H9 (cell line): ENCODE measurements around the gene NID1. TPM values are rescaled to one million over a fixed set of nuclear protein-coding genes. Genes with fewer than 3 reads are reported as not detected.
A peak's percentile ranks its signal among the peaks of the same experiment; 100 is the strongest.

Experiments used
- DNase-seq: peaks from one replicate; pipeline ENCODE4 v3.0.0-alpha.2; 2017
- H2AFZ ChIP-seq: one replicate; pipeline ENCODE4 v1.6.1; 2013; ENCODE audit warnings: mild to moderate bottlenecking, low read length, control low read depth, moderate library complexity
- H2AK5ac ChIP-seq: 2 replicates; pipeline ENCODE4 v1.6.1; 2013; ENCODE audit warnings: low read length, control low read depth, mixed read lengths; ENCODE audit not compliant: insufficient read length
- H2BK120ac ChIP-seq: one replicate; pipeline ENCODE4 v1.6.1; 2013; ENCODE audit warnings: low read depth, mild to moderate bottlenecking, low read length, control low read depth, inconsistent platforms; ENCODE audit not compliant: poor library complexity, severe bottlenecking
- H2BK12ac ChIP-seq: 2 replicates; pipeline ENCODE4 v1.6.1; 2013; ENCODE audit warnings: low read length, control low read depth, mixed read lengths, low read depth; ENCODE audit not compliant: insufficient read length
- H2BK15ac ChIP-seq: 2 replicates; pipeline ENCODE4 v1.6.1; 2013; ENCODE audit warnings: low read depth, low read length, control low read depth
- H2BK20ac ChIP-seq: one replicate; pipeline ENCODE4 v1.6.1; 2013; ENCODE audit warnings: low read depth, mild to moderate bottlenecking, low read length, control low read depth, inconsistent platforms; ENCODE audit not compliant: poor library complexity, severe bottlenecking
- H2BK5ac ChIP-seq: 2 replicates; pipeline ENCODE4 v1.6.1; 2013; ENCODE audit warnings: low read length, control low read depth, mixed read lengths; ENCODE audit not compliant: insufficient read length
- H3K14ac ChIP-seq: 2 replicates; pipeline ENCODE4 v1.6.1; 2013; ENCODE audit warnings: low read length, control low read depth; ENCODE audit not compliant: insufficient read depth
- H3K18ac ChIP-seq: 2 replicates; pipeline ENCODE4 v1.6.1; 2013; ENCODE audit warnings: low read depth, mild to moderate bottlenecking, mixed read lengths, low read length, control low read depth; ENCODE audit not compliant: insufficient read length
- H3K23ac ChIP-seq: 2 replicates; pipeline ENCODE4 v1.6.1; 2013; ENCODE audit warnings: low read length, control low read depth, mixed read lengths, low read depth; ENCODE audit not compliant: insufficient read length
- H3K23me2 ChIP-seq: 2 replicates; pipeline ENCODE4 v1.6.1; 2013; ENCODE audit warnings: low read depth, mild to moderate bottlenecking, mixed read lengths, low read length, control low read depth; ENCODE audit not compliant: insufficient read length, poor library complexity, severe bottlenecking
- H3K27ac ChIP-seq: 2 replicates; pipeline ENCODE4 v1.5.1; 2013; ENCODE audit warnings: low read length, control low read depth, mixed read lengths, low read depth; ENCODE audit not compliant: insufficient read length
- H3K27me3 ChIP-seq: 2 replicates; pipeline ENCODE4 v1.6.1; 2013; ENCODE audit warnings: low read length, control low read depth, inconsistent platforms; ENCODE audit not compliant: insufficient read depth
- H3K4ac ChIP-seq: 2 replicates; pipeline ENCODE4 v1.6.1; 2013; ENCODE audit warnings: low read depth, mild to moderate bottlenecking, control low read depth, inconsistent platforms, low read length, moderate library complexity
- H3K4me1 ChIP-seq: 2 replicates; pipeline ENCODE4 v1.6.1; 2013; ENCODE audit warnings: low read length, control low read depth, inconsistent platforms; ENCODE audit not compliant: insufficient read depth
- H3K4me2 ChIP-seq: 2 replicates; pipeline ENCODE4 v1.6.1; 2013; ENCODE audit warnings: low read length, control low read depth, mixed read lengths; ENCODE audit not compliant: insufficient read length, insufficient read depth
- H3K56ac ChIP-seq: 2 replicates; pipeline ENCODE4 v1.6.1; 2013; ENCODE audit warnings: low read depth, mild to moderate bottlenecking, mixed read lengths, low read length, control low read depth; ENCODE audit not compliant: insufficient read length
- H3K79me1 ChIP-seq: 2 replicates; pipeline ENCODE4 v1.6.1; 2013; ENCODE audit warnings: low read depth, mild to moderate bottlenecking, moderate library complexity, low read length, control low read depth, inconsistent platforms; ENCODE audit not compliant: insufficient read depth, poor library complexity, severe bottlenecking
- H3K79me2 ChIP-seq: 2 replicates; pipeline ENCODE4 v1.6.1; 2013; ENCODE audit warnings: low read length, control low read depth, inconsistent platforms; ENCODE audit not compliant: insufficient read depth
- H3K9ac ChIP-seq: 2 replicates; pipeline ENCODE4 v1.6.1; 2013; ENCODE audit warnings: low read length, control low read depth, mixed read lengths; ENCODE audit not compliant: insufficient read length; ENCODE audit errors: extremely low read depth
- H3K9me3 ChIP-seq: one replicate; pipeline ENCODE4 v1.6.1; 2013; ENCODE audit warnings: low read depth, low read length, inconsistent platforms; ENCODE audit not compliant: control insufficient read depth
- H3T11ph ChIP-seq: one replicate; pipeline ENCODE4 v1.6.1; 2013; ENCODE audit warnings: mild to moderate bottlenecking, low read length, control low read depth, inconsistent platforms
- H4K20me1 ChIP-seq: one replicate; pipeline ENCODE4 v1.6.1; 2013; ENCODE audit not compliant: control insufficient read depth, insufficient read length, insufficient read depth
- H4K5ac ChIP-seq: 2 replicates; pipeline ENCODE4 v1.6.1; 2013; ENCODE audit warnings: low read depth, mild to moderate bottlenecking, mixed read lengths, low read length, control low read depth; ENCODE audit not compliant: insufficient read length
- H4K8ac ChIP-seq: replicated peaks from 2 replicates; pipeline ENCODE4 v1.6.1; 2013; ENCODE audit warnings: low read length, control low read depth, mixed read lengths, low read depth; ENCODE audit not compliant: insufficient read length
- H4K91ac ChIP-seq: 2 replicates; pipeline ENCODE4 v1.6.1; 2013; ENCODE audit warnings: low read depth, mild to moderate bottlenecking, moderate library complexity, mixed read lengths, low read length, control low read depth; ENCODE audit not compliant: insufficient read length
- H3K27ac Mint-ChIP-seq, 3 experiments: 2 replicates in 2 of 3; 3 replicates in 1 of 3; pipeline ENCODE4 v1.8.0; 2020 to 2021; ENCODE audit warnings: mixed read lengths in 3 of 3, mild to moderate bottlenecking in 1 of 3, moderate library complexity in 1 of 3
- H3K27me3 Mint-ChIP-seq: 2 replicates; pipeline ENCODE4 v1.8.0; 2021; ENCODE audit warnings: low read depth, mild to moderate bottlenecking, moderate library complexity, mixed read lengths
- H3K36me3 Mint-ChIP-seq, 3 experiments: 2 replicates in 2 of 3; 3 replicates in 1 of 3; pipeline ENCODE4 v1.8.0; 2020 to 2021; ENCODE audit warnings: low read depth in 3 of 3, mixed read lengths in 3 of 3; ENCODE audit not compliant: insufficient read depth in 1 of 3
- H3K4me1 Mint-ChIP-seq, 2 experiments: 2 replicates each; pipeline ENCODE4 v1.8.0; 2020; ENCODE audit warnings: mixed read lengths in 2 of 2
- H3K4me3 Mint-ChIP-seq, 2 experiments: 2 replicates in 1 of 2; 3 replicates in 1 of 2; pipeline ENCODE4 v1.8.0; 2020 to 2021; ENCODE audit warnings: mild to moderate bottlenecking in 2 of 2, mixed read lengths in 2 of 2, moderate library complexity in 1 of 2
- H3K9me3 Mint-ChIP-seq, 2 experiments: 2 replicates in 1 of 2; 3 replicates in 1 of 2; pipeline ENCODE4 v1.8.0; 2020; ENCODE audit warnings: mild to moderate bottlenecking in 2 of 2, mixed read lengths in 2 of 2, moderate library complexity in 1 of 2
- CTCF ChIP-seq: fragments of 200-600 bp; sonication (generic); conservative IDR thresholded peaks from 3 replicates; pipeline ENCODE4 v1.8.0; 2021; ENCODE audit warnings: antibody characterized with exemption, mild to moderate bottlenecking
- WGBS: extraction: QIAGEN DNeasy Blood & Tissue Kit; methylation state at CpG from one replicate; pipeline ENCODE4 v1.1.7; 2013; ENCODE audit warnings: missing lambda C conversion rate, low lambda C conversion rate, mixed read lengths; ENCODE audit not compliant: insufficient read length; ENCODE audit errors: extremely low coverage; 5-methylcytosine and 5-hydroxymethylcytosine counted together
- total RNA-seq: library from RNA; stranded (reverse); gene quantifications from 2 replicates; pipeline ENCODE4 v1.2.1, GENCODE V29; 2021

The NID1 gene
- total RNA-seq, 1 experiment from 2014 or later = 28.5 TPM

GRCh38 chr1:236015539-236015938 lies 49.4 kb downstream of the NID1 start:
- H3K27ac ChIP-seq = no peak overlapping the region
- H3K27me3 ChIP-seq = no peaks in the 10 kb centered on the region
- no peak for TF ChIP-seq CTCF

More at GRCh38 chr1:236015539-236015938, 49.4 kb downstream of the NID1 start:
- Mint-ChIP-seq H3K4me3 (no peak overlapping the region), H3K4me1 (no peaks in the 10 kb centered on the region), H3K36me3 (no peaks in the 10 kb centered on the region; a peak in 2 of 7 replicates), H3K27me3 (no peaks in the 10 kb centered on the region), H3K9me3 (no peaks in the 10 kb centered on the region), H3K27ac (peak overlapping the region in 1 of 3 experiments; percentile 42; a peak in 1 of 7 replicates)
- no peak overlapping the region for H3K9ac ChIP-seq
- H2BK120ac ChIP-seq = no peak overlapping the region
- H3K18ac ChIP-seq = no peak overlapping the region
- no peak overlapping the region for H3K23ac ChIP-seq
- DNase-seq = no peak
- no peak overlapping the region for H3K56ac ChIP-seq
- H4K5ac ChIP-seq = no peak overlapping the region
- no peak overlapping the region for H3K4me2 ChIP-seq
- no peak overlapping the region for H4K91ac ChIP-seq
- no CpG with 5 or more reads among the region's 4 CpGs for WGBS
- no peaks in the 10 kb centered on the region for H3K79me1 ChIP-seq
- no peaks in the 10 kb centered on the region for H3K4me1 ChIP-seq
- H4K20me1 ChIP-seq = no peaks in the 10 kb centered on the region
- H3K79me2 ChIP-seq = no peaks in the 10 kb centered on the region
- H4K8ac ChIP-seq = no peak overlapping the region
- H2AK5ac ChIP-seq = no peak overlapping the region
- no peak overlapping the region for H2BK20ac ChIP-seq
- no peak overlapping the region for H2AFZ ChIP-seq
- no peak overlapping the region for H3K4ac ChIP-seq
- no peaks in the 10 kb centered on the region for H3K9me3 ChIP-seq
- no peaks in the 10 kb centered on the region for H3K23me2 ChIP-seq
- no peak overlapping the region for H3K14ac ChIP-seq
- H2BK15ac ChIP-seq = no peak overlapping the region
- no peak overlapping the region for H2BK5ac ChIP-seq
- no peak overlapping the region for H2BK12ac ChIP-seq
- H3T11ph ChIP-seq = no peak overlapping the region
